HCT116 (cell line): Measurements from ENCODE around the gene SEMA5A. TPM values are rescaled to one million over a fixed set of nuclear protein-coding genes. Genes with fewer than 3 reads are reported as not detected.

Source experiments
- ATAC-seq: fragments of 200-7000 bp; cut with Tn5 transposase; 2 replicates; pipeline ENCODE4 v1.9.1; 2020; ENCODE audit warnings: mild to moderate bottlenecking, moderate library complexity
- BruUV-seq: library from RNA; stranded (reverse); fragments of 400-500 nt; replicated peaks from 2 replicates; lab custom pipeline; 2021; lab: Mats Ljungman, UMichigan
- CTCF ChIA-PET: fragments of 300-600 bp; sonication (Branson Sonifier 250); formaldehyde crosslinking; loops from one replicate; lab custom pipeline; 2021; ENCODE audit warnings: antibody characterized with exemption; lab: Charles Lee
- POLR2A ChIA-PET: fragments of 300-600, 350-600 bp; sonication (Branson Sonifier 250); formaldehyde crosslinking; loops from one replicate; lab custom pipeline; 2021; ENCODE audit warnings: antibody characterized with exemption; lab: Charles Lee
- RAD21 ChIA-PET, 2 experiments: fragments of 300-600 bp; sonication (Branson Sonifier 250); formaldehyde crosslinking; loops; one replicate each; lab custom pipeline; 2023; ENCODE audit warnings: low total read pairs in 2 of 2; ENCODE audit not compliant: uncharacterized antibody in 2 of 2, unreplicated experiment in 2 of 2, low non-redundant PET in 1 of 2; lab: Charles Lee
- DNase-seq: peaks from one replicate; pipeline ENCODE4 v3.0.0-alpha.2; 2010; ENCODE audit warnings: low read depth, low spot score
- H2AFZ ChIP-seq: fragments of 200-600 bp; shearing (Covaris generic), sonication (generic); 2 replicates; pipeline ENCODE4 v1.6.1; 2017; ENCODE audit warnings: low read depth, mixed run types, mixed read lengths, antibody characterized with exemption, low read length; ENCODE audit not compliant: poor library complexity, severe bottlenecking
- H3K27ac ChIP-seq: 2 replicates; pipeline ENCODE4 v1.5.1; 2012; ENCODE audit warnings: low read depth, low read length
- H3K27me3 ChIP-seq: fragments of 200-600 bp; sonication (generic); 2 replicates; pipeline ENCODE4 v1.6.1; 2016; ENCODE audit warnings: mixed run types, low read length, mixed read lengths; ENCODE audit not compliant: insufficient read depth
- H3K36me3 ChIP-seq, 2 experiments: fragments of 200-500 bp in 1 of 2; fragments of 200-600 bp in 1 of 2; sonication (Bioruptor generic) in 1 of 2; sonication (generic) in 1 of 2; 2 replicates each; pipeline versions ENCODE4 v1.5.1 to v1.6.1; 2014 to 2016; ENCODE audit warnings: low read length in 2 of 2, inconsistent platforms in 1 of 2, mixed read lengths in 1 of 2, mixed run types in 1 of 2; ENCODE audit not compliant: insufficient read depth in 2 of 2, control insufficient read depth in 1 of 2
- H3K4me1 ChIP-seq, 2 experiments: fragments of 200-600 bp in 1 of 2; sonication (generic) in 1 of 2; 2 replicates each; pipeline versions ENCODE4 v1.5.1 to v1.6.1; 2012 to 2017; ENCODE audit warnings: low read length in 2 of 2, inconsistent platforms in 1 of 2, mild to moderate bottlenecking in 1 of 2, mixed read lengths in 1 of 2, mixed run types in 1 of 2, moderate library complexity in 1 of 2; ENCODE audit not compliant: insufficient read depth in 2 of 2, control insufficient read depth in 1 of 2
- H3K4me2 ChIP-seq: fragments of 200-600 bp; sonication (generic); 2 replicates; pipeline ENCODE4 v1.6.1; 2017; ENCODE audit warnings: mixed run types, low read length, mixed read lengths
- H3K4me3 ChIP-seq, 2 experiments: fragments of 200-600 bp in 1 of 2; sonication (generic) in 1 of 2; replicated peaks in 1 of 2; 2 replicates each; pipeline ENCODE4 v1.5.1; 2011 to 2016; ENCODE audit warnings: low read length in 2 of 2, control low read depth in 1 of 2, low read depth in 1 of 2, mild to moderate bottlenecking in 1 of 2, mixed read lengths in 1 of 2, mixed run types in 1 of 2
- H3K79me2 ChIP-seq: fragments of 200-600 bp; sonication (generic); 2 replicates; pipeline ENCODE4 v1.6.1; 2017; ENCODE audit warnings: mild to moderate bottlenecking, mixed run types, low read length, moderate library complexity, mixed read lengths; ENCODE audit not compliant: insufficient read depth
- H3K9ac ChIP-seq: fragments of 200-600 bp; sonication (generic); 2 replicates; pipeline ENCODE4 v1.6.1; 2016; ENCODE audit warnings: low read length, mixed read lengths
- H3K9me2 ChIP-seq: fragments of 200-600 bp; sonication (generic), shearing (Covaris generic); 2 replicates; pipeline ENCODE4 v1.6.1; 2017; ENCODE audit warnings: mixed run types, mild to moderate bottlenecking, moderate library complexity; ENCODE audit not compliant: insufficient read depth
- H3K9me3 ChIP-seq, 2 experiments: fragments of 200-500 bp in 1 of 2; fragments of 200-600 bp in 1 of 2; sonication (Bioruptor generic) in 1 of 2; sonication (generic) in 1 of 2; 2 replicates each; pipeline ENCODE4 v1.6.1; 2014 to 2017; ENCODE audit warnings: low read length in 2 of 2, mixed read lengths in 2 of 2, inconsistent platforms in 1 of 2, low read depth in 1 of 2, mild to moderate bottlenecking in 1 of 2, mixed run types in 1 of 2, moderate library complexity in 1 of 2; ENCODE audit not compliant: control insufficient read depth in 1 of 2, insufficient read depth in 1 of 2
- H4K20me1 ChIP-seq: fragments of 200-600 bp; sonication (generic), shearing (Covaris generic); 2 replicates; pipeline ENCODE4 v1.6.1; 2017; ENCODE audit warnings: mixed run types, mild to moderate bottlenecking, moderate library complexity; ENCODE audit not compliant: insufficient read depth
- CBX3 ChIP-seq: IDR thresholded peaks from 2 replicates; pipeline ENCODE4 v1.6.1; 2012; ENCODE audit warnings: low read depth
- ELF1 ChIP-seq: IDR thresholded peaks from 2 replicates; pipeline ENCODE4 v1.6.1; 2012; ENCODE audit warnings: low read depth, borderline replicate concordance
- FOSL1 ChIP-seq: IDR thresholded peaks from 2 replicates; pipeline ENCODE4 v1.6.1; 2012; ENCODE audit warnings: low read depth
- JUND ChIP-seq: IDR thresholded peaks from 2 replicates; pipeline ENCODE4 v1.6.1; 2012
- REST ChIP-seq: IDR thresholded peaks from 2 replicates; pipeline ENCODE4 v1.6.1; 2012; ENCODE audit warnings: low read depth
- YY1 ChIP-seq: IDR thresholded peaks from 2 replicates; pipeline ENCODE4 v1.6.1; 2011; ENCODE audit warnings: low read length, low read depth, moderate library complexity, mild to moderate bottlenecking; ENCODE audit not compliant: insufficient replicate concordance; ENCODE audit errors: extremely low read depth
- ZNF274 ChIP-seq: fragments of 200-500 bp; sonication (Bioruptor generic); IDR thresholded peaks from 2 replicates; pipeline ENCODE4 v1.6.1; 2014; ENCODE audit warnings: mild to moderate bottlenecking, low read depth, low read length, inconsistent platforms
- intact Hi-C: fragments of 100-400 bp; cut with micrococcal nuclease; formaldehyde crosslinking; loops from 2 replicates; pipeline ENCODE4 v1.10.0; 2022
- total RNA-seq: library from RNA; stranded (reverse); gene quantifications from one replicate; pipeline ENCODE4 v1.2.1, GENCODE V29; 2021; ENCODE audit not compliant: unreplicated experiment

SEMA5A gene
- total RNA-seq, 1 experiment from 2014 or later = 0.02 TPM

GRCh38 chr5:9490494-9491097 is 55.3 kb downstream of the SEMA5A start:
- intact Hi-C loops = no loop called here
- POLR2A ChIA-PET = no interaction called here

GRCh38 chr5:9483779-9484178 is 62.1 kb downstream of the SEMA5A start:
- RAD21 ChIA-PET = no interaction called here
- POLR2A ChIA-PET = no interaction called here
- no peaks in the 10 kb centered on the region for H3K27me3 ChIP-seq
- H2AFZ ChIP-seq = no peak overlapping the region
- no peaks in the 10 kb centered on the region; a peak in 1 of 4 replicates for H3K36me3 ChIP-seq
- H3K9me2 ChIP-seq = no peaks in the 10 kb centered on the region
- no peaks in the 10 kb centered on the region for H3K79me2 ChIP-seq
- CTCF ChIA-PET = no interaction called here
- no peak for DNase-seq
- H4K20me1 ChIP-seq = no peaks in the 10 kb centered on the region
- TF ChIP-seq FOSL1 (no peak), JUND (no peak), CBX3 (no peak), ELF1 (no peak), REST (no peak), ZNF274 (no peak), YY1 (no peak)
- no peak overlapping the region for H3K27ac ChIP-seq
- H3K4me1 ChIP-seq = no peaks in the 10 kb centered on the region
- ATAC-seq = no peak
- BruUV-seq = no TSS peak
- intact Hi-C loops = no loop called here
- no peak overlapping the region for H3K4me3 ChIP-seq
- H3K9me3 ChIP-seq = peaks cover 5 to 12% of the 10 kb centered on the region in 2 experiments; a peak in 2 of 4 replicates
- no peak overlapping the region for H3K4me2 ChIP-seq
- H3K9ac ChIP-seq = no peak overlapping the region

More at GRCh38 chr5:9490494-9491097, 55.3 kb downstream of the SEMA5A start:
- ATAC-seq (no peak), DNase-seq (no peak)
- Histone ChIP-seq H3K79me2 (no peaks in the 10 kb centered on the region), H3K27ac (no peak overlapping the region), H3K4me3 (no peak overlapping the region), H3K9ac (no peak overlapping the region), H3K9me3 (peaks cover 0 to 16% of the 10 kb centered on the region in 2 experiments; a peak in 2 of 4 replicates), H3K36me3 (no peaks in the 10 kb centered on the region; a peak in 1 of 4 replicates), H4K20me1 (no peaks in the 10 kb centered on the region), H2AFZ (no peak overlapping the region), H3K27me3 (no peaks in the 10 kb centered on the region), H3K9me2 (no peaks in the 10 kb centered on the region), H3K4me1 (no peaks in the 10 kb centered on the region), H3K4me2 (no peak overlapping the region)
- CTCF ChIA-PET = no interaction called here
- RAD21 ChIA-PET = no interaction called here
- TF ChIP-seq ZNF274 (no peak), ELF1 (no peak)
- no TSS peak for BruUV-seq
